ENCODE measurements around the gene RPP25L. TPM values are rescaled to one million over a fixed set of nuclear protein-coding genes. Genes with fewer than 3 reads are reported as not detected.

RPP25L gene
- total RNA-seq, 1 donor from 2014 or later = 17.4 TPM

DNA sequence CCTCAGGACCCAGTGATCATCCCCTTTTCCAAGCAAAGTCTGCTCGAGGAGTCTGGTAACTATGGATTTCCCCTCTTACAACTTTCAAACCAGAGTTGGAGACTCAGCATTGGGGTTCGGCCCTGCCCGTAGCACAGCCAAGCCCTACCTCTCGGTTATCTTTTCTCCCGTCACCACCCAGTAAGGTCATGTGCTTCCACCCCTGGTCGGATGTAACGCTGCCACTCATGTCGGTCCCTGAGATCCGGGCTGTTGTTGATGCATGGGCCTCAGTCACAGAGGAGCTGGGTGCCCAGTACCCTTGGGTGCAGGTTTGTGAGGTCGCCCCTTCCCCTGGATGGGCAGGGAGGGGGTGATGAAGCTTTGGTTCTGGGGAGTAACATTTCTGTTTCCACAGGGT is 35.8 kb upstream of the RPP25L start:
- peaks cover 22% of the 10 kb centered on the region for H3K4me1 ChIP-seq
- H3K36me3 ChIP-seq = no peaks in the 10 kb centered on the region
- peak overlapping the region; percentile 36 for H3K9ac ChIP-seq
- H3K4me2 ChIP-seq = peak overlapping the region; percentile 97
- peaks cover 13% of the 10 kb centered on the region for H3K36me3 Mint-ChIP-seq
- peaks cover 8% of the 10 kb centered on the region for H4K20me1 ChIP-seq (ENCODE audit: low read depth)
- peaks cover 7% of the 10 kb centered on the region for H3K27me3 Mint-ChIP-seq (ENCODE audit: insufficient read depth, low read depth)
- H2AFZ ChIP-seq (replicated peaks) = no peak overlapping the region
- H3K9me3 Mint-ChIP-seq = no peaks in the 10 kb centered on the region
- no peak overlapping the region for H3K27ac ChIP-seq
- no peaks in the 10 kb centered on the region for H3K9me3 ChIP-seq (ENCODE audit: low read depth)
- DNase-seq (ENCODE audit: low spot score) = no peak
- H3K27ac Mint-ChIP-seq = peak overlapping the region; percentile 76
- H3K27me3 ChIP-seq = no peaks in the 10 kb centered on the region
- peak overlapping the region; percentile 93 for H3K4me3 Mint-ChIP-seq
- TF ChIP-seq EZH2phosphoT487 (IDR thresholded peaks at IDR 0.05) (no peak), EZH2 (IDR thresholded peaks at IDR 0.05) (no peak)
- TF ChIP-seq, protein P1, sequence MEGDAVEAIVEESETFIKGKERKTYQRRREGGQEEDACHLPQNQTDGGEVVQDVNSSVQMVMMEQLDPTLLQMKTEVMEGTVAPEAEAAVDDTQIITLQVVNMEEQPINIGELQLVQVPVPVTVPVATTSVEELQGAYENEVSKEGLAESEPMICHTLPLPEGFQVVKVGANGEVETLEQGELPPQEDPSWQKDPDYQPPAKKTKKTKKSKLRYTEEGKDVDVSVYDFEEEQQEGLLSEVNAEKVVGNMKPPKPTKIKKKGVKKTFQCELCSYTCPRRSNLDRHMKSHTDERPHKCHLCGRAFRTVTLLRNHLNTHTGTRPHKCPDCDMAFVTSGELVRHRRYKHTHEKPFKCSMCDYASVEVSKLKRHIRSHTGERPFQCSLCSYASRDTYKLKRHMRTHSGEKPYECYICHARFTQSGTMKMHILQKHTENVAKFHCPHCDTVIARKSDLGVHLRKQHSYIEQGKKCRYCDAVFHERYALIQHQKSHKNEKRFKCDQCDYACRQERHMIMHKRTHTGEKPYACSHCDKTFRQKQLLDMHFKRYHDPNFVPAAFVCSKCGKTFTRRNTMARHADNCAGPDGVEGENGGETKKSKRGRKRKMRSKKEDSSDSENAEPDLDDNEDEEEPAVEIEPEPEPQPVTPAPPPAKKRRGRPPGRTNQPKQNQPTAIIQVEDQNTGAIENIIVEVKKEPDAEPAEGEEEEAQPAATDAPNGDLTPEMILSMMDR (IDR thresholded peaks at IDR 0.05) = no peak
- peak overlapping the region; percentile 61 for H3K4me3 ChIP-seq
- peaks cover 31% of the 10 kb centered on the region for H3F3A ChIP-seq (ENCODE audit: low read depth)
- H3K4me1 Mint-ChIP-seq = peaks cover 49% of the 10 kb centered on the region
- H3K79me2 ChIP-seq (ENCODE audit: low read depth) = peaks cover 16% of the 10 kb centered on the region

GRCh38 chr9:34647084-34647403 is 35.1 kb upstream of the RPP25L start:
- H3K4me1 ChIP-seq = peaks cover 21% of the 10 kb centered on the region
- TF ChIP-seq, protein P1 (IDR thresholded peaks at IDR 0.05) = no peak
- TF ChIP-seq EZH2 (IDR thresholded peaks at IDR 0.05) = no peak
- no peak for TF ChIP-seq EZH2phosphoT487 (IDR thresholded peaks at IDR 0.05)
- peak overlapping the region; percentile 97 for H3K4me2 ChIP-seq
- Mint-ChIP-seq H3K27ac (peak overlapping the region; percentile 76), H3K4me3 (peak overlapping the region; percentile 93), H3K4me1 (peaks cover 42% of the 10 kb centered on the region), H3K27me3 (ENCODE audit: insufficient read depth, low read depth) (peaks cover 7% of the 10 kb centered on the region), H3K9me3 (no peaks in the 10 kb centered on the region), H3K36me3 (peaks cover 13% of the 10 kb centered on the region)
- H3K79me2 ChIP-seq (ENCODE audit: low read depth) = peaks cover 16% of the 10 kb centered on the region
- peak overlapping the region; percentile 36 for H3K9ac ChIP-seq
- no peaks in the 10 kb centered on the region for H3K36me3 ChIP-seq
- peak overlapping the region; percentile 87 for H2AFZ ChIP-seq (replicated peaks)
- no peak for DNase-seq (ENCODE audit: low spot score)
- H3K27ac ChIP-seq = peak overlapping the region; percentile 81
- H4K20me1 ChIP-seq (ENCODE audit: low read depth) = peaks cover 8% of the 10 kb centered on the region
- no peaks in the 10 kb centered on the region for H3K9me3 ChIP-seq (ENCODE audit: low read depth)
- peaks cover 25% of the 10 kb centered on the region for H3F3A ChIP-seq (ENCODE audit: low read depth)
- peak overlapping the region; percentile 61 for H3K4me3 ChIP-seq
- H3K27me3 ChIP-seq = no peaks in the 10 kb centered on the region

DNA sequence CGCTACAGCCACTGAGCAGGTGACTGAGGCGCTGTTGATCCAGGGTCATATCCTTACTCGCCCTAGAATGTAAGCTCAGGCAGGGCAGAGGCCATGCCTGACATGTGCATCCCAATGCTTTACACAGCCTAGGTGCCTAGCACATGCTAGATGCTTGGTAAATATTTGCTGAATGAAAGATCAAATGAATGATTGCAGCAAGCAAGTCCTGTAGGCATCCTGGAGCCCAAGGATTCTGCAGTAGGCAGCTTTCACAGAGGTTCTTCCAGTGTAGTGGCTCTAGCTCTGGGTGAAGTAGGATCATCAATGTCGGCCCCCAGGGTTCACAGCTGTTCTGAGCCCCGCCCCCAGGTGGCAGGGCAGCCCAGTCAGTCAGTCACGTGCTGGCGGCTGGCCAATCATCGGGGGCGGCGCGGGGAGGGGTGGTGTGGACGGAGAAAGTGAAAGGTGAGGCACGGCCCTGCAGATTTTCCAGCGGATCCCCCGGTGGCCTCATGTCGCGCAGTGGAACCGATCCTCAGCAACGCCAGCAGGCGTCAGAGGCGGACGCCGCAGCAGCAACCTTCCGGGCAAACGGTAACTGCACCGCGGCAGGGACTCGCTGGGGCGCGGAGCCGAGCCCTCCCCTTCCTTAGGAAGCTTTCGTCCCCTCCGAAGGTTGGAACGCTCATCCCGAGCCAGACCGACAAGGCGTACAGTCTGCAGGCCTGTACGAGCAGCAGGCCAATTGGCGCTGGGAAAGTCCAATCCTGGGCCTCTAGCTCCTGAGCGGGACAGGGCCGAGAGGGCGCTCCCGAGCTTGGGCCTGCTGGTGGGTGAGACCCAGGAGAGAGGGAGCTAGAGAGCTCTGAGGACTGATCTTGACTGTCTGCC is 34.5 kb upstream of the RPP25L start, which contains the start of gene GALT:
Gene GALT, plus strand, starts transcription at position 465 of the 873 bp plus-strand sequence. Its CDS starts 30 bp downstream, at position 495.
- H3K9ac ChIP-seq = peak within 1 kb of the TSS; percentile 36
- Mint-ChIP-seq H3K36me3 (peaks cover 13% of the 10 kb centered on the region), H3K4me3 (peak within 1 kb of the TSS; percentile 93), H3K27ac (peak within 1 kb of the TSS; percentile 76), H3K27me3 (ENCODE audit: insufficient read depth, low read depth) (peaks cover 7% of the 10 kb centered on the region), H3K9me3 (no peaks in the 10 kb centered on the region), H3K4me1 (peaks cover 36% of the 10 kb centered on the region)
- peak; percentile 95 for DNase-seq (ENCODE audit: low spot score)
- H3K36me3 ChIP-seq = no peaks in the 10 kb centered on the region
- TF ChIP-seq, protein P1 (IDR thresholded peaks at IDR 0.05) = peak; percentile 37
- TF ChIP-seq EZH2phosphoT487 (IDR thresholded peaks at IDR 0.05) (no peak), EZH2 (IDR thresholded peaks at IDR 0.05) (no peak)
- H2AFZ ChIP-seq (replicated peaks) = peak within 1 kb of the TSS; percentile 87
- H3F3A ChIP-seq (ENCODE audit: low read depth) = peaks cover 25% of the 10 kb centered on the region
- H3K4me2 ChIP-seq = peak within 1 kb of the TSS; percentile 97
- H3K27ac ChIP-seq = peak within 1 kb of the TSS; percentile 81
- no peaks in the 10 kb centered on the region for H3K9me3 ChIP-seq (ENCODE audit: low read depth)
- peaks cover 16% of the 10 kb centered on the region for H3K79me2 ChIP-seq (ENCODE audit: low read depth)
- H4K20me1 ChIP-seq (ENCODE audit: low read depth) = peaks cover 8% of the 10 kb centered on the region
- peaks cover 18% of the 10 kb centered on the region for H3K4me1 ChIP-seq
- H3K4me3 ChIP-seq = peak within 1 kb of the TSS; percentile 61
- H3K27me3 ChIP-seq = no peaks in the 10 kb centered on the region
